GM13976 (cell line): ENCODE data around the gene SLC16A12.

Source experiments
- DNase-seq: peaks from one replicate; pipeline ENCODE4 v3.0.0; 2012; ENCODE audit warnings: low spot score
- CTCF ChIP-seq: IDR thresholded peaks from 2 replicates; pipeline ENCODE4 v1.5.1; 2012; ENCODE audit warnings: borderline replicate concordance, mild to moderate bottlenecking; ENCODE audit not compliant: insufficient read depth; ENCODE audit errors: extremely low read depth, missing control alignments, control extremely low read depth
- in situ Hi-C: fragments of 300-500 bp; cut with MboI; formaldehyde crosslinking; loops from one replicate; pipeline ENCODE4 v1.12.0; 2022; ENCODE audit warnings: low sequenced_read_pairs, mixed read lengths, inconsistent platforms; ENCODE audit not compliant: unreplicated experiment

SLC16A12 gene

DNA sequence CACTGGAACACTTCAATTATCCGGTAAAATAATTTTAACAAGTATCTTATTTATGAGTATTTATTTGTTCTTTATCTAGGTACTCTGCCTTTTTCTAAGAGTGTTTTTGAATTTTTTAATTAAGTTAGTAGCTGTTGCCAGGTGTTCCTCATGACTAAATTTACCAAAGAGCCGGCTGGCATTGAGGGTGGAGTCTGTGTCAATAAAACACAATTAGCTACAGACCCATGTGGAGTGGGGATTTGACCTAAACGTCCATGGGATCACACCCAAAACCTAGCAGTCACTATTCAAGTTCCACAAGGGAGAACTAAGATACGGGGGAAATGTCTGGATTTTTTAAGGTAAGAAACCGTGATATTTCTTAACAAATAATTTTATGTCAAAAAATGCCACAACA lies 9.8 kb downstream of the SLC16A12 start:
- no peak for TF ChIP-seq CTCF
- no peak for DNase-seq
- in situ Hi-C loops: no loop called here

DNA sequence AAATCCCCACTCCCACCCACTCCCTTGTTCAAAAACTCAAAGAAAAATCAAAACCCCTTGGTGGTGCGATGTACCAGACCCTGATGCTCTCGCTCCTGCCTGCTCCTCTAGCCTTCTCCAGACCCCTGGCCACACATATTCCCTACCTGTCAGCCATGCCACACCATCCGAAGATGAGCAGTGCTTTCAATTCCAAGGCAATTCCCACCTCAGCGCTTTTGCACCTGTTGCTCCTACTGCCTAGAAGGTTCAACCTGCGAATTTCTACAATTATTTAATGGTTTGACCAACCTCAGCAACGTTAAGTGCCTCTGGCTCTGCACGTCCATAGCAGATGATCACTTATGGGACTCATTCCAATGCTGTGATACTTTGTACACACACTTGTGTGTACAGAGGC lies 11.1 kb downstream of the SLC16A12 start:
- TF ChIP-seq CTCF: no peak
- in situ Hi-C loops: no loop called here
- DNase-seq: no peak

DNA sequence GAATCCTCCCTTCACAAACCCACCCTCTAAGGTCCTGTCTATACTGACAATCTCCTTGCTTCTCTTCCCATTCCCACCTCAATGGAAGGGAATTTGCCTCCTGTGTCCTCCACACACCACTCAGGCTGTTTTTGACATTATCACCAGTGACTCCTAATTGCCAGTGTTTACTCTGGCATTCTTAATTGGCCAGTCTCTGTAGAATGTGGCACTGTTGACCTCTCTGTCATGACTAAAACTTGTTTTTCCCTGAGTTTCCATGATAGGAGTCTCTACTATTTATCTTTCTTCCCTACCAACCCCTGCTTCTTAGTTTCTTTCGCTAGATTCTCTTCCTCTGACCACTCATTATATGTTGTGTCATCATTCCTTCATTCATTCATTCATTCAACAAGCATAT lies 12.1 kb downstream of the SLC16A12 start:
- TF ChIP-seq CTCF: no peak
- in situ Hi-C loops: no loop called here
- DNase-seq: no peak

DNA sequence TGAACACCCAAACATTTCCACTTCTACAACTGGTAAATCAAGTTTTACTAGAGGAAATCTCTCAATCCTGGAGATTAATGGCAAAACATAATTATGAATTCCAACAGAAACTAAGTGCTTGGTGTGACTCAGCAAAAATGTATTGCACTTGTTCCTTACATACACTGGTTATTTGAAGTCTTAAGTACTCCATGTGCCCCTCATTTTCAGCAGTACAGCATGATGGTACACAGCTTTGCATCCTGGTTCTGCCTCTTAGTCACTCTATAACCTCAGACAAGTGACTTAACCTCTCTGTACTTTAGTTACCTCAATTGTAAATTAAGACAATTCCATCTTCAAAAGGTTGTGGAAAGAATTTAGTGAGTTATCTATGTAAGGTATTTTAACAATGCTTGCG lies 12.9 kb downstream of the SLC16A12 start:
- DNase-seq: no peak
- in situ Hi-C loops: no loop called here
- TF ChIP-seq CTCF: no peak

DNA sequence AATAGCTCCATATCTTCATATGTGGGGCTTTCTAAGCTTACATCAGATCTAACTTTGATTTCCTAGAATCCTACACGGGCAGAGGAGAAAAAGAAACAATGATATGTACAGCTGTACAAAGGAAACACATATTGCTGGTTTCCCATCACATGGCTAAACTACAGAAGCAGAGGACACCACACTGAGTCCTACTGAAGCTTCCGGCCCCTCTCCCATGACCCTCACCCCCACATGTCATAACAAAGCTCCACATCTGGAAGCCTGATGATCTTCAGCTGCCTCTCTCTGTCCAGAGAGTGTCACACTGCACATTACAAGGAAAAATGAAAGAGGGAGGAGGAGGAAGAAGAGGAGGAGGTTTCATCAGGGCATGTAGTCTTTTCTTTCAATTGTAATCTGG lies 14.0 kb downstream of the SLC16A12 start:
- no peak for TF ChIP-seq CTCF
- in situ Hi-C loops: no loop called here
- no peak for DNase-seq

GRCh38 chr10:89520706-89521105 lies 14.7 kb downstream of the SLC16A12 start:
- TF ChIP-seq CTCF: no peak
- in situ Hi-C loops: no loop called here
- no peak for DNase-seq

- in situ Hi-C loops: no loop called here
- no peak for TF ChIP-seq CTCF
- DNase-seq: no peak
These were observed 16.2 kb downstream of the SLC16A12 start for GRCh38 chr10:89518876-89519842.
